ENCODE measurements around the gene PRRT1.

DNA sequence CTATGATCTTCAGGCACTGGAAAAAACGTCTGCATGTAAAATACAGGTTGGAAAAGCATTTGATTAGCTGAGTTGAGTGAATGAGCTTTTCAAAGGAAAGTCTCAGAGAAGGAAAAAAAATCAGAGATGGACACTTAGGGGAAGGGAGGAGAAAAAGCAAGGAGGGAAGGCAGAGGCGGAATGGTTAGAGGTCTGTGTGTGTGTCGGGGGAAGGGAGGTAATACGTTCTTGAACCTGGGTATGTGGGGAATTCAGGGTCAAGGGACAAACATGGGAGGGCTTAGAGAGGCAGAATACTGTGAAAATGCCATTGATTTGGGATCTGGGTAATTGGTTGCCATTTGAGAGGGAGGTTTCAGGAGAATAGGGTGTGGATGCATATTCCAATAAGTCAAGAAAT is 5.1 kb downstream of the PRRT1 start:
- TF ChIP-seq POLR2AphosphoS5 (IDR thresholded peaks at IDR 0.05; ENCODE audit: low read depth, low read length), result no peak
- TF ChIP-seq POLR2A (IDR thresholded peaks at IDR 0.05; ENCODE audit: low read depth, low read length), result no peak
- no peak for TF ChIP-seq SPI1 (IDR thresholded peaks at IDR 0.05; ENCODE audit: low read depth, low read length)
- TF ChIP-seq TAF1 (IDR thresholded peaks at IDR 0.05; ENCODE audit: low read depth, low read length), result no peak
